PC-3 (cell line): ENCODE results near the gene MDGA2.

Source experiments
- EZH2 ChIP-seq: fragments of 300-600 bp; sonication (generic); IDR thresholded peaks from one replicate; pipeline ENCODE4 v1.6.1; 2017; ENCODE audit warnings: antibody characterized with exemption, mild to moderate bottlenecking, low read length; ENCODE audit not compliant: unreplicated experiment
- EZH2phosphoT487 ChIP-seq: fragments of 300-600 bp; sonication (generic); IDR thresholded peaks from 2 replicates; pipeline ENCODE4 v1.6.1; 2018; ENCODE audit warnings: mild to moderate bottlenecking, antibody characterized with exemption, low read length, borderline replicate concordance
- TF ChIP-seq, protein P1 (sequence below): fragments of 300-600 bp; sonication (generic); conservative IDR thresholded peaks from 2 replicates; pipeline ENCODE4 v1.5.1; 2017; ENCODE audit warnings: antibody characterized with exemption, low read depth, mild to moderate bottlenecking, low read length

DNA sequence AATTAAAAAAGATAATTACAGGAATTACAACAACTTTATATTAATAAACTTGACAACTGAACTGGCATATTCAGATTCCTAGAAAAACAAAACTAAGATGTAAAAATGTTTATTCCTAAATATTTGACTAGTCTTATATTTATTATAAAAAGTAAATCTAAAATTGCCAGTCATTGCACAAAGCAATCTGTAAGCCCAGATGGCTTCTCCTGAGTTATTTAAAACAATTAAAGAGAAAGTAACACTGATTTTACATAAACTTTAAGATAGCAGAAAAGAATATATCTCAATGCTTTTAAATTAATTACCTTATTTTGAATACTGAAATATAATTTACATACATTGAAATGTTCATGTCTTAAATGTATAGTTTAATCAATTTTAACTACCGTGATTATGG, 589.7 kb downstream of the MDGA2 start:
- TF ChIP-seq, protein P1, sequence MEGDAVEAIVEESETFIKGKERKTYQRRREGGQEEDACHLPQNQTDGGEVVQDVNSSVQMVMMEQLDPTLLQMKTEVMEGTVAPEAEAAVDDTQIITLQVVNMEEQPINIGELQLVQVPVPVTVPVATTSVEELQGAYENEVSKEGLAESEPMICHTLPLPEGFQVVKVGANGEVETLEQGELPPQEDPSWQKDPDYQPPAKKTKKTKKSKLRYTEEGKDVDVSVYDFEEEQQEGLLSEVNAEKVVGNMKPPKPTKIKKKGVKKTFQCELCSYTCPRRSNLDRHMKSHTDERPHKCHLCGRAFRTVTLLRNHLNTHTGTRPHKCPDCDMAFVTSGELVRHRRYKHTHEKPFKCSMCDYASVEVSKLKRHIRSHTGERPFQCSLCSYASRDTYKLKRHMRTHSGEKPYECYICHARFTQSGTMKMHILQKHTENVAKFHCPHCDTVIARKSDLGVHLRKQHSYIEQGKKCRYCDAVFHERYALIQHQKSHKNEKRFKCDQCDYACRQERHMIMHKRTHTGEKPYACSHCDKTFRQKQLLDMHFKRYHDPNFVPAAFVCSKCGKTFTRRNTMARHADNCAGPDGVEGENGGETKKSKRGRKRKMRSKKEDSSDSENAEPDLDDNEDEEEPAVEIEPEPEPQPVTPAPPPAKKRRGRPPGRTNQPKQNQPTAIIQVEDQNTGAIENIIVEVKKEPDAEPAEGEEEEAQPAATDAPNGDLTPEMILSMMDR, result no peak
- TF ChIP-seq EZH2 (no peak), EZH2phosphoT487 (no peak)
